NT2/D1 (cell line): ENCODE data around the gene TGM3.

ENCODE experiments used
- DNase-seq: peaks from one replicate; pipeline ENCODE4 v3.0.0-alpha.2; 2011; ENCODE audit warnings: low read depth, low spot score
- H3K27me3 ChIP-seq: 2 replicates; pipeline ENCODE4 v1.6.0; 2011; ENCODE audit warnings: mild to moderate bottlenecking; ENCODE audit not compliant: insufficient read length, insufficient read depth
- H3K36me3 ChIP-seq: 2 replicates; pipeline ENCODE4 v1.6.1; 2011; ENCODE audit warnings: mild to moderate bottlenecking, low read length, mixed read lengths; ENCODE audit not compliant: insufficient read depth, insufficient read length
- H3K4me1 ChIP-seq: 2 replicates; pipeline ENCODE4 v1.5.1; 2011; ENCODE audit not compliant: insufficient read depth, insufficient read length
- H3K4me3 ChIP-seq: 2 replicates; pipeline ENCODE4 v1.5.1; 2011; ENCODE audit warnings: low read depth; ENCODE audit not compliant: insufficient read length
- H3K9ac ChIP-seq: 2 replicates; pipeline ENCODE4 v1.6.0; 2011; ENCODE audit warnings: low read depth; ENCODE audit not compliant: insufficient read length
- H3K9me3 ChIP-seq: 2 replicates; pipeline ENCODE4 v1.5.1; 2011; ENCODE audit warnings: mild to moderate bottlenecking, low read length; ENCODE audit not compliant: insufficient read depth
- SUZ12 ChIP-seq: IDR thresholded peaks from 2 replicates; pipeline ENCODE4 v1.6.1; 2011; ENCODE audit not compliant: insufficient read length, insufficient read depth; ENCODE audit errors: extremely low read depth
- YY1 ChIP-seq: IDR thresholded peaks from 2 replicates; pipeline ENCODE4 v1.6.1; 2011; ENCODE audit not compliant: insufficient read length, insufficient read depth
- ZNF274 ChIP-seq: IDR thresholded peaks from 2 replicates; pipeline ENCODE4 v1.6.1; 2011; ENCODE audit warnings: mild to moderate bottlenecking, low read depth, low read length

The TGM3 gene

GRCh38 chr20:2337142-2337541 lies 41.3 kb downstream of the TGM3 start:
- H3K9ac ChIP-seq: no peak overlapping the region
- no peak for DNase-seq
- no peaks in the 10 kb centered on the region for H3K4me1 ChIP-seq
- no peaks in the 10 kb centered on the region for H3K27me3 ChIP-seq
- no peaks in the 10 kb centered on the region for H3K36me3 ChIP-seq
- H3K4me3 ChIP-seq: no peak overlapping the region
- no peak for TF ChIP-seq ZNF274
- TF ChIP-seq SUZ12: no peak
- TF ChIP-seq YY1: no peak
- no peaks in the 10 kb centered on the region for H3K9me3 ChIP-seq

DNA sequence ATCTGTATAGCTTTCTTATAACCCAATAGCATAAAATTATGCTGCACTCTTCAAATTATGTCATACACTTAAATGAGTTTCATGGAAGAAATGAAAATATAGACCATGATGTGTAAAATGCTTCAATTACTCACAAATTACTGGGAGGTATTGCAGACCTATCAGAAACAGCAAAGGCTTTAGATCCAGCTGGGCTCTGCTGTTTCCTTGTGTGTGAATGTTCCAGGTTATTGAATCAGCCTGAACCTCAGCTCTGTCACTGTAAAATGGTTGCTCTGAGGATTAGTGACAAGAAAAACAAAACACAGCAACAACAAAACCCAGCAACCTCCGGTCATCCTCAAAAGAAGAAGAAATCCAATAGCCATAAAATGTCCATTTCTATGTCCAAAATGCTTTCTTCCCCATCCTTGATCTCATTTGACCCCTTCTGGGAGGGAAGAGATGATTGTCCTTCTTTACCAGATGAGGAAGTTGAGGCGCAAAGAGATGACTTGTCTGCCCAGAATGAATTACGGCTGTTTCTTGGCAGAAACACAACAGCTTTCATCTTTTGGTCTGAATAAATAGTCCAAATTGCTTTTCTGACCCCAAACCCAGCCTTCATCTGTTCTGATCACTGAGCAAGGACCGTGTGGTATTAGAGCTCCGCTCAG lies 42.7 kb downstream of the TGM3 start:
- Histone ChIP-seq H3K27me3 (no peaks in the 10 kb centered on the region), H3K9me3 (no peaks in the 10 kb centered on the region), H3K4me1 (no peaks in the 10 kb centered on the region), H3K9ac (no peak overlapping the region), H3K36me3 (no peaks in the 10 kb centered on the region), H3K4me3 (no peak overlapping the region)
- no peak for DNase-seq
- no peak for TF ChIP-seq YY1
- TF ChIP-seq SUZ12: no peak
- TF ChIP-seq ZNF274: no peak

DNA sequence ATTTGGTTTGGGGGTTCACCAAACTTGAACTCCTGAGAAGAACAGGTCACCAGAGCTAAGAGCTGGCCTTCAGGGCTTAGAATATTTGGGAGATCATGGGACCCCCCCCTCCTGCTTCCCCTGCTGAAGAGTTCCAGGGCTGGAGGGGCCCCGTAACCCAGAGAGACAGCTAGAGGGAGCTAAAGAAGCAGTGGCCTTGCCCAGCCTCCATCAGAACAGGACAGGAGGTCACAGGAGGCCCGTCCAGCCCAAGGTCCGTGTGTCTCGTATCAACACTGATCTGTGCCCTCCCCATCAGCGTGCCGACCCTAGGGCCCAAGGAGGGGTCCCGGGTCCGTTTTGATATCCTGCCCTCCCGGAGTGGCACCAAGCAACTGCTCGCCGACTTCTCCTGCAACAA lies 44.3 kb downstream of the TGM3 start:
- no peaks in the 10 kb centered on the region for H3K9me3 ChIP-seq
- H3K9ac ChIP-seq: no peak overlapping the region
- DNase-seq: no peak
- H3K27me3 ChIP-seq: no peaks in the 10 kb centered on the region
- H3K4me3 ChIP-seq: no peak overlapping the region
- no peaks in the 10 kb centered on the region for H3K4me1 ChIP-seq
- TF ChIP-seq SUZ12 (no peak), YY1 (no peak), ZNF274 (no peak)
- H3K36me3 ChIP-seq: no peaks in the 10 kb centered on the region

DNA sequence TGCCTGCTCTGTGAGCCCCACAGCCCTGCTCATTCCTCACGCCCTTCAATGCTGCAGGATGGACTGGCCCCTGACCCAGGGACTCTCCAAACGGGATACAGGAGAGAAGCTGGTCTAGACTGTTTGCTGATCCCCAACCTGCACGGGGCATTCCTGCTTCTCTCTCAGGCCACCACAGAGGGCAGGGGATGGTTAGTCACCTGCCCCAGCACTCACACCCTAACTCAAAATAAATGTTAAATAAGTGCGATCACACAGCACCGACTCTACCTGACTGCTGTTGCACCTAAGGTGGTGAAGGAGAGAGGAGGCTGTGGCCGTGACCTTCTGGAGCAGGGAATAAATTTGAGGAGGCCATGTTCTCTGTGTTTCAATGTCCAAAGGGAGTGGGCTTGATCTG lies 45.0 kb downstream of the TGM3 start:
- H3K27me3 ChIP-seq: no peaks in the 10 kb centered on the region
- TF ChIP-seq SUZ12 (no peak), ZNF274 (no peak), YY1 (no peak)
- no peak for DNase-seq
- no peaks in the 10 kb centered on the region for H3K4me1 ChIP-seq
- H3K4me3 ChIP-seq: no peak overlapping the region
- no peaks in the 10 kb centered on the region for H3K9me3 ChIP-seq
- no peak overlapping the region for H3K9ac ChIP-seq
- no peaks in the 10 kb centered on the region for H3K36me3 ChIP-seq

- Histone ChIP-seq H3K9ac (no peak overlapping the region), H3K27me3 (no peaks in the 10 kb centered on the region), H3K9me3 (no peaks in the 10 kb centered on the region), H3K4me3 (no peak overlapping the region), H3K4me1 (no peaks in the 10 kb centered on the region), H3K36me3 (no peaks in the 10 kb centered on the region)
- no peak for DNase-seq
- TF ChIP-seq YY1 (no peak), ZNF274 (no peak), SUZ12 (no peak)
Measured at GRCh38 chr20:2341336-2341735, 45.5 kb downstream of the TGM3 start.

- no peak overlapping the region for H3K9ac ChIP-seq
Measured at GRCh38 chr20:2342243-2342642, 46.4 kb downstream of the TGM3 start.

DNA sequence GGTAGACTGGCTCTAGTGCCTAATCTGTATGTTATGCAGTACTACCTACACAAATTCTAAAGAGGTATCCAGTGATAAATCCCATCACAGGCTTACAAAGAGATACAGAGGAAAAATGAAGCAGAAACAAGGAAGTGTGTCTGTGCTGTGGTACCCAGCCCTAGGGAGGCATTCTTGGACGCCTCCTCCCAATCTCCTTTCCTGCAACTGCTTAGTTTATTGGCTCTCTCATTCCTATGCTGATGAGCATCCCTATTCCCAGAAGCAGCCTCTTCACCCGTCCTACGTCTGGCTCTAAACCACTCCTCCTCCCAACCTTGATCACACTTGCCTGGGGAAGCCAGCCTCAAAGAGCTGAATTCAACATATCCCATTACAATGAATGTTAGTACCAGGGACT lies 50.4 kb downstream of the TGM3 start:
- TF ChIP-seq ZNF274: no peak
- TF ChIP-seq YY1: no peak
- TF ChIP-seq SUZ12: no peak
- H3K27me3 ChIP-seq: no peaks in the 10 kb centered on the region
- H3K9ac ChIP-seq: no peak overlapping the region
- no peaks in the 10 kb centered on the region for H3K36me3 ChIP-seq
- DNase-seq: no peak
- H3K9me3 ChIP-seq: no peaks in the 10 kb centered on the region; the same call in 1 of the 2 replicates
- H3K4me1 ChIP-seq: peaks cover 2% of the 10 kb centered on the region
- no peak overlapping the region for H3K4me3 ChIP-seq

More at GRCh38 chr20:2342243-2342642, 46.4 kb downstream of the TGM3 start:
- H3K4me1 ChIP-seq: no peaks in the 10 kb centered on the region
- no peaks in the 10 kb centered on the region; the same call in 1 of the 2 replicates for H3K9me3 ChIP-seq
- no peak overlapping the region for H3K4me3 ChIP-seq
- no peak for DNase-seq
- no peaks in the 10 kb centered on the region for H3K36me3 ChIP-seq
- H3K27me3 ChIP-seq: no peaks in the 10 kb centered on the region
- TF ChIP-seq SUZ12 (no peak), YY1 (no peak), ZNF274 (no peak)
